ENCODE data around the gene CYFIP1.
"Not testable (repeated sequence)": the region's sequence is repeated elsewhere in the genome, so short reads cannot be mapped to it uniquely, and the experiment has no call there.

The CYFIP1 gene

GRCh38 chr15:22980189-22981050, at the start of gene CYFIP1:
Gene CYFIP1, minus strand, starts transcription at chr15:22980368. Its CDS starts 33,083 bp downstream, at chr15:22947285.
- peak; percentile 39 for DNase-seq

- DNase-seq, result no peak
Observed at GRCh38 chr15:23026218-23026617, 46.0 kb upstream of the CYFIP1 start.

GRCh38 chr15:23022156-23022555, 42.0 kb upstream of the CYFIP1 start:
- DNase-seq, result no peak

GRCh38 chr15:23014394-23015000, 34.3 kb upstream of the CYFIP1 start:
- DNase-seq, result no peak

- DNase-seq, result no peak
Observed at GRCh38 chr15:23013681-23014080, 33.5 kb upstream of the CYFIP1 start.

GRCh38 chr15:23012616-23013015, 32.4 kb upstream of the CYFIP1 start:
- DNase-seq, result not testable (repeated sequence)

- DNase-seq, result no peak
Observed at GRCh38 chr15:23003736-23004135, 23.6 kb upstream of the CYFIP1 start.

- no peak for DNase-seq
Observed at GRCh38 chr15:23002920-23003319, 22.8 kb upstream of the CYFIP1 start.

GRCh38 chr15:22995795-22996194, 15.6 kb upstream of the CYFIP1 start:
- no peak for DNase-seq

- no peak for DNase-seq
Observed at GRCh38 chr15:22992024-22992326, 11.8 kb upstream of the CYFIP1 start.

GRCh38 chr15:22989576-22990477, 9.7 kb upstream of the CYFIP1 start:
- DNase-seq, result no peak

GRCh38 chr15:22988811-22989210, 8.6 kb upstream of the CYFIP1 start:
- no peak for DNase-seq

- not testable (repeated sequence) for DNase-seq
Observed at GRCh38 chr15:22981931-22982330, 1.8 kb upstream of the CYFIP1 start.

GRCh38 chr15:22981051-22981840, 1.1 kb upstream of the CYFIP1 start:
- no peak for DNase-seq

- peak; percentile 17 for DNase-seq
Observed at GRCh38 chr15:22979238-22980188, 655 bp downstream of the CYFIP1 start.

- no peak for DNase-seq
Observed at GRCh38 chr15:22978691-22979237, 1.4 kb downstream of the CYFIP1 start.

GRCh38 chr15:22974745-22975144, 5.4 kb downstream of the CYFIP1 start:
- DNase-seq, result no peak

GRCh38 chr15:22973987-22974386, 6.2 kb downstream of the CYFIP1 start:
- no peak for DNase-seq

GRCh38 chr15:22973286-22973685, 6.9 kb downstream of the CYFIP1 start:
- DNase-seq, result no peak

- DNase-seq, result no peak
Observed at GRCh38 chr15:22969489-22969888, 10.7 kb downstream of the CYFIP1 start.

- DNase-seq, result no peak
Observed at GRCh38 chr15:22968366-22968765, 11.8 kb downstream of the CYFIP1 start.
